GM12878 (cell line): Measurements from ENCODE around the gene TMIGD3. TPM values are rescaled to one million over a fixed set of nuclear protein-coding genes. Genes with fewer than 3 reads are reported as not detected.

Experiments used
- ATAC-seq: fragments of 200-7000 bp; cut with Tn5 transposase; 3 replicates; pipeline ENCODE4 v1.9.1; 2020; ENCODE audit warnings: mild to moderate bottlenecking, moderate library complexity
- BruUV-seq: library from RNA; stranded (reverse); fragments of 400-500 nt; replicated peaks from 2 replicates; lab custom pipeline; 2021; lab: Mats Ljungman, UMichigan
- CTCF ChIA-PET: fragments of 300-600 bp; sonication (Branson Sonifier 250); formaldehyde crosslinking; extraction: SDS; loops from one replicate; lab custom pipeline; 2021; ENCODE audit warnings: inconsistent platforms; lab: Yijun Ruan, JAX
- POLR2A ChIA-PET: fragments of 350-600 bp; formaldehyde crosslinking; extraction: SDS; loops from one replicate; lab custom pipeline; 2021; ENCODE audit warnings: inconsistent platforms; lab: Charles Lee
- RAD21 ChIA-PET: fragments of 300-600 bp; sonication (Branson Sonifier 250); formaldehyde crosslinking; loops from one replicate; lab custom pipeline; 2023; ENCODE audit warnings: antibody characterized with exemption; ENCODE audit not compliant: unreplicated experiment; lab: Charles Lee
- SMC1A ChIA-PET: fragments of 300-600 bp; sonication (Branson Sonifier 250); formaldehyde crosslinking; loops from one replicate; lab custom pipeline; 2023; ENCODE audit not compliant: unreplicated experiment, uncharacterized antibody; lab: Charles Lee
- DNase-seq: peaks from one replicate; pipeline ENCODE4 v3.0.0-alpha.2; 2011; ENCODE audit warnings: low read depth, low spot score
- FAIRE-seq: peaks from 3 replicates; lab custom pipeline; 2011; peaks lifted over from hg19 to GRCh38; lab: Jason Lieb, UNC
- H2AFZ ChIP-seq: 2 replicates; pipeline ENCODE4 v1.6.0; 2011; ENCODE audit warnings: low read depth, low read length, control low read depth; ENCODE audit not compliant: control insufficient read depth
- H3K27ac ChIP-seq: 2 replicates; pipeline ENCODE4 v1.5.1; 2011; ENCODE audit warnings: control low read depth; ENCODE audit not compliant: control insufficient read depth, insufficient read depth
- H3K27me3 ChIP-seq, 2 experiments: replicated peaks in 1 of 2; 2 replicates each; pipeline versions ENCODE4 v1.6.0 to v1.6.1; 2011; ENCODE audit warnings: low read length in 1 of 2; ENCODE audit not compliant: control insufficient read depth in 2 of 2, insufficient read depth in 2 of 2
- H3K36me3 ChIP-seq, 2 experiments: 2 replicates each; pipeline ENCODE4 v1.5.1; 2011; ENCODE audit warnings: low read length in 1 of 2; ENCODE audit not compliant: control insufficient read depth in 2 of 2, insufficient read depth in 2 of 2
- H3K4me1 ChIP-seq: 2 replicates; pipeline ENCODE4 v1.6.1; 2011; ENCODE audit warnings: mild to moderate bottlenecking, low read length, moderate library complexity, mixed read lengths; ENCODE audit not compliant: control insufficient read depth, insufficient read depth
- H3K4me2 ChIP-seq: 2 replicates; pipeline ENCODE4 v1.6.0; 2011; ENCODE audit warnings: control low read depth; ENCODE audit not compliant: control insufficient read depth, insufficient read depth
- H3K4me3 ChIP-seq: fragments of 200-600 bp; sonication (generic); 2 replicates; pipeline ENCODE4 v1.5.1; 2016
- H3K79me2 ChIP-seq: 2 replicates; pipeline ENCODE4 v1.6.0; 2011; ENCODE audit warnings: low read length; ENCODE audit not compliant: control insufficient read depth, insufficient read depth
- H3K9ac ChIP-seq: 2 replicates; pipeline ENCODE4 v1.8.0; 2011; ENCODE audit warnings: low read length, control low read depth, mixed read lengths; ENCODE audit not compliant: control insufficient read depth, insufficient read depth
- H3K9me3 ChIP-seq: replicated peaks from 3 replicates; pipeline ENCODE4 v1.5.1; 2011; ENCODE audit warnings: mild to moderate bottlenecking, low read length; ENCODE audit not compliant: control insufficient read depth, insufficient read depth
- H4K20me1 ChIP-seq: 2 replicates; pipeline ENCODE4 v1.6.0; 2011; ENCODE audit not compliant: control insufficient read depth, insufficient read depth
- CHD2 ChIP-seq: IDR thresholded peaks from 2 replicates; pipeline ENCODE4 v1.6.1; 2011; ENCODE audit warnings: low read depth, low read length, improper control_type of control experiment, borderline replicate concordance
- ELK1 ChIP-seq: IDR thresholded peaks from 2 replicates; pipeline ENCODE4 v1.6.1; 2012; ENCODE audit warnings: low read depth, low read length, improper control_type of control experiment
- GABPA ChIP-seq: IDR thresholded peaks from 2 replicates; pipeline ENCODE4 v1.6.1; 2014; ENCODE audit warnings: antibody characterized with exemption, low read depth, mild to moderate bottlenecking, inconsistent platforms
- IRF5 ChIP-seq: fragments of 450-650 bp; IDR thresholded peaks from 2 replicates; pipeline ENCODE4 v1.6.1; 2017; ENCODE audit warnings: borderline replicate concordance
- KAT2A ChIP-seq: conservative IDR thresholded peaks from 2 replicates; pipeline ENCODE4 v1.6.1; 2011; ENCODE audit warnings: low read depth, low read length; ENCODE audit not compliant: control insufficient read depth
- KLF5 ChIP-seq: fragments of 450-650 bp; IDR thresholded peaks from 2 replicates; pipeline ENCODE4 v1.6.1; 2014; ENCODE audit warnings: mild to moderate bottlenecking; ENCODE audit not compliant: partially characterized antibody
- NR2C1 ChIP-seq: fragments of 450-650 bp; IDR thresholded peaks from 2 replicates; pipeline ENCODE4 v1.6.1; 2017; ENCODE audit warnings: antibody characterized with exemption, mild to moderate bottlenecking, moderate library complexity
- NR2F1 ChIP-seq: fragments of 450-650 bp; conservative IDR thresholded peaks from 2 replicates; pipeline ENCODE4 v1.6.1; 2017; ENCODE audit warnings: mild to moderate bottlenecking
- PML ChIP-seq: IDR thresholded peaks from 2 replicates; pipeline ENCODE4 v1.6.1; 2012; ENCODE audit warnings: low read length, inconsistent platforms
- RELA ChIP-seq: fragments of 450-650 bp; IDR thresholded peaks from 2 replicates; pipeline ENCODE4 v1.8.0; 2014; ENCODE audit warnings: borderline replicate concordance; ENCODE audit not compliant: partially characterized antibody
- REST ChIP-seq: IDR thresholded peaks from 2 replicates; pipeline ENCODE4 v1.6.1; 2012; ENCODE audit warnings: mild to moderate bottlenecking, low read depth, low read length
- RUNX3 ChIP-seq: IDR thresholded peaks from 2 replicates; pipeline ENCODE4 v1.6.1; 2012; ENCODE audit warnings: low read length, inconsistent platforms
- SUZ12 ChIP-seq: fragments of 200-600 bp; sonication (generic); IDR thresholded peaks from one replicate; pipeline ENCODE4 v1.6.1; 2018; ENCODE audit warnings: antibody characterized with exemption, mild to moderate bottlenecking; ENCODE audit not compliant: unreplicated experiment
- TBL1XR1 ChIP-seq: IDR thresholded peaks from 2 replicates; pipeline ENCODE4 v1.6.1; 2012; ENCODE audit warnings: low read depth, low read length, improper control_type of control experiment
- TCF3 ChIP-seq: IDR thresholded peaks from 2 replicates; pipeline ENCODE4 v1.6.1; 2012; ENCODE audit warnings: low read depth, mild to moderate bottlenecking, low read length, borderline replicate concordance; ENCODE audit not compliant: insufficient read depth
- ZBTB33 ChIP-seq: fragments of 450-650 bp; IDR thresholded peaks from 2 replicates; pipeline ENCODE4 v1.6.1; 2017; ENCODE audit warnings: mild to moderate bottlenecking
- ZNF384 ChIP-seq: IDR thresholded peaks from 2 replicates; pipeline ENCODE4 v1.6.1; 2012; ENCODE audit warnings: low read depth, mild to moderate bottlenecking, low read length, improper control_type of control experiment, borderline replicate concordance
- WGBS: methylation state at CpG from one replicate; pipeline ENCODE4 v1.1.6; 2016; ENCODE audit warnings: low lambda C conversion rate; ENCODE audit not compliant: insufficient replicate concordance, insufficient coverage; ENCODE audit errors: missing lambda C conversion rate; 5-methylcytosine and 5-hydroxymethylcytosine counted together
- in situ Hi-C: fragments of 300-500 bp; cut with MboI; formaldehyde crosslinking; loops from 9 replicates; pipeline ENCODE4 v1.14.3; 2018; ENCODE audit warnings: mixed read lengths
- intact Hi-C: fragments of 100-400 bp; cut with micrococcal nuclease; formaldehyde crosslinking; loops from one replicate; pipeline ENCODE4 v1.14.2; 2022; ENCODE audit not compliant: unreplicated experiment
- polyA plus RNA-seq, 11 experiments: library from polyadenylated mRNA; depleted of rRNA in 4 of 11; unstranded in 6 of 11; stranded (reverse) in 5 of 11; fragments of >200 nt; fragmentation: Nextera tagmentation in 4 of 11; fragmentation: Illumina TruSeq in 1 of 11; extraction: Ambion mirVana in 4 of 11; extraction: Trizol in 1 of 11; gene quantifications; 1 replicate in 1 of 11; 2 replicates in 10 of 11; pipeline versions ENCODE4 v1.2.1 to v1.2.3, GENCODE V29; 2011 to 2016; ENCODE audit warnings: inconsistent platforms in 2 of 11, missing spikeins in 2 of 11, low read depth in 1 of 11
- total RNA-seq, 4 experiments: library from RNA; depleted of rRNA in 3 of 4; stranded (reverse); fragments of >200 nt in 3 of 4; fragmentation: Illumina TruSeq in 1 of 4; extraction: Trizol in 1 of 4; gene quantifications; 2 replicates each; pipeline versions ENCODE4 v1.2.1 to v1.2.3, GENCODE V29; 2013 to 2021

Gene TMIGD3
- total and polyA plus RNA-seq, 10 of the 15 experiments (the other 5 are each of a cell fraction or from before 2014, with no cell fraction given): 0.17 TPM; not detected in 9

GRCh38 chr1:111470596-111470995 lies 32.8 kb downstream of the TMIGD3 start:
- H3K9me3 ChIP-seq: no peaks in the 10 kb centered on the region; the same call in 2 of the 3 replicates
- H4K20me1 ChIP-seq: no peaks in the 10 kb centered on the region
- 75% methylated on average over 5 of the region's 5 CpGs for WGBS
- H3K27ac ChIP-seq: no peak overlapping the region
- ChIA-PET POLR2A (no interaction called here), RAD21 (interaction anchor here (1.3 kb wide), 1 partner anchor 37 kb away, joined by 6 read pairs; no protein-coding TSS in a partner anchor), CTCF (interaction anchor here (0.6 to 1.1 kb wide), 3 partner anchors 9 to 37 kb away, joined by 3 to 4 read pairs (median 4); no protein-coding TSS in a partner anchor), SMC1A (interaction anchor here (1.6 kb wide), 1 partner anchor 28 kb away, joined by 4 read pairs; no protein-coding TSS in a partner anchor)
- no peak overlapping the region for H3K4me3 ChIP-seq
- intact Hi-C loops (loop anchor here (10.0 kb wide), 2 partner anchors 56 to 246 kb away; partner anchors contain the start of gene CHI3L2), in situ Hi-C loops (no loop called here)
- no peak overlapping the region for H3K9ac ChIP-seq
- BruUV-seq: no TSS peak
- peak overlapping the region; percentile 40; the same call in 1 of the 2 replicates for H3K4me2 ChIP-seq
- no peaks in the 10 kb centered on the region for H3K27me3 ChIP-seq
- H3K79me2 ChIP-seq: no peaks in the 10 kb centered on the region
- no peak overlapping the region for H2AFZ ChIP-seq
- peaks cover 17% of the 10 kb centered on the region for H3K4me1 ChIP-seq
- ATAC-seq (peak; percentile 27), FAIRE-seq (no peak), DNase-seq (no peak)
- 0 out of 4 replicates have a peak, but pooled peaks cover 0 to 8% of the 10 kb centered on the region in 2 experiments for H3K36me3 ChIP-seq
- TF ChIP-seq CHD2: no peak
- TF ChIP-seq NR2F1: no peak
- TF ChIP-seq ZNF384: no peak
- TF ChIP-seq REST: no peak
- TF ChIP-seq ZBTB33: no peak
- TF ChIP-seq IRF5: no peak
- no peak for TF ChIP-seq SUZ12
- no peak for TF ChIP-seq KAT2A
- TF ChIP-seq NR2C1: no peak
- no peak for TF ChIP-seq TBL1XR1
- TF ChIP-seq ELK1: no peak
- TF ChIP-seq PML: no peak
- TF ChIP-seq TCF3: no peak
- TF ChIP-seq KLF5: no peak
- TF ChIP-seq GABPA: no peak
- TF ChIP-seq RUNX3: no peak
- TF ChIP-seq RELA: no peak
